Stimulated activated CD4-positive, alpha-beta T cell treated with anti-CD3 and anti-CD28 coated beads, Interleukin-4, amount 100 ng/mL, for 4 hours (primary cell): ENCODE data around the gene ADAM19.

ENCODE experiments used
- DNase-seq, 2 experiments: peaks; one replicate each; pipeline ENCODE4 v3.0.0-alpha.2; 2020

ADAM19 gene

GRCh38 chr5:157481265-157481664, 94.3 kb downstream of the ADAM19 start:
- no peak for DNase-seq

GRCh38 chr5:157479612-157480510, 95.7 kb downstream of the ADAM19 start:
- no peak for DNase-seq

GRCh38 chr5:157479166-157479565, 96.4 kb downstream of the ADAM19 start:
- DNase-seq, result no peak

GRCh38 chr5:157478726-157479125, 96.8 kb downstream of the ADAM19 start:
- no peak for DNase-seq

- DNase-seq, result no peak
Observed at GRCh38 chr5:157477814-157478494, 97.6 kb downstream of the ADAM19 start.

GRCh38 chr5:157476702-157477408, 98.7 kb downstream of the ADAM19 start:
- DNase-seq, result no peak

GRCh38 chr5:157475432-157475831, 100.1 kb downstream of the ADAM19 start:
- no peak for DNase-seq

GRCh38 chr5:157473383-157474320, 101.9 kb downstream of the ADAM19 start:
- no peak for DNase-seq

GRCh38 chr5:157471709-157472108, 103.9 kb downstream of the ADAM19 start:
- DNase-seq, result no peak

GRCh38 chr5:157470631-157471030, 104.9 kb downstream of the ADAM19 start:
- DNase-seq, result no peak

GRCh38 chr5:157469687-157470086, 105.9 kb downstream of the ADAM19 start:
- no peak for DNase-seq

- DNase-seq, result no peak
Observed at GRCh38 chr5:157469073-157469472, 106.5 kb downstream of the ADAM19 start.

- DNase-seq, result no peak
Observed at GRCh38 chr5:157468293-157468965, 107.1 kb downstream of the ADAM19 start.

- DNase-seq, result peak; percentile 52 to 65
Observed at GRCh38 chr5:157464519-157465171, 110.9 kb downstream of the ADAM19 start.

- no peak for DNase-seq
Observed at GRCh38 chr5:157463621-157464518, 111.7 kb downstream of the ADAM19 start.

GRCh38 chr5:157463081-157463480, 112.5 kb downstream of the ADAM19 start:
- no peak for DNase-seq

GRCh38 chr5:157460921-157461792, 114.4 kb downstream of the ADAM19 start:
- no peak for DNase-seq

GRCh38 chr5:157459715-157460599, 115.6 kb downstream of the ADAM19 start, which contains the start of gene NIPAL4:
Gene NIPAL4, plus strand, starts transcription at chr5:157460213. Its CDS starts 108 bp downstream, at chr5:157460321.
- DNase-seq, result peak; percentile 43 to 60
